SK-N-SH (cell line): ENCODE results near the gene GBX2. TPM values are rescaled to one million over a fixed set of nuclear protein-coding genes. Genes with fewer than 3 reads are reported as not detected.

Experiments
- CTCF ChIA-PET: fragments of 300-600, 350-600 bp; formaldehyde crosslinking; extraction: SDS; loops from one replicate; lab custom pipeline; 2021; lab: Yijun Ruan, JAX
- POLR2A ChIA-PET: fragments of 350-600 bp; sonication (Branson Sonifier 250); formaldehyde crosslinking; extraction: SDS; loops from one replicate; lab custom pipeline; 2020; ENCODE audit warnings: antibody characterized with exemption, inconsistent platforms; lab: Yijun Ruan, JAX
- DNase-seq: peaks from one replicate; pipeline ENCODE4 v3.0.0; 2012
- H2AFZ ChIP-seq: fragments of 200-600 bp; sonication (generic); 2 replicates; pipeline ENCODE4 v1.8.1; 2016; ENCODE audit warnings: antibody characterized with exemption, mild to moderate bottlenecking, low read depth
- H3F3A ChIP-seq: fragments of 200-600 bp; sonication (generic); replicated peaks from 2 replicates; pipeline ENCODE3; 2016; ENCODE audit warnings: antibody characterized with exemption, mild to moderate bottlenecking; ENCODE audit not compliant: insufficient read depth
- H3K27ac ChIP-seq, 2 experiments: fragments of 200-500 bp in 1 of 2; fragments of 200-600 bp in 1 of 2; sonication (Bioruptor generic) in 1 of 2; sonication (generic), shearing (Covaris generic) in 1 of 2; 2 replicates each; pipeline versions ENCODE4 v1.5.1 to v1.6.1; 2014 to 2016; ENCODE audit warnings: low read depth in 2 of 2, inconsistent platforms in 1 of 2, low read length in 1 of 2, mild to moderate bottlenecking in 1 of 2, mixed read lengths in 1 of 2
- H3K27me3 ChIP-seq: fragments of 200-600 bp; sonication (generic), shearing (Covaris generic); 2 replicates; pipeline ENCODE4 v1.6.1; 2016; ENCODE audit warnings: mixed run types; ENCODE audit not compliant: insufficient read depth
- H3K36me3 ChIP-seq, 2 experiments: fragments of 200-500 bp in 1 of 2; fragments of 200-600 bp in 1 of 2; sonication (Bioruptor generic) in 1 of 2; sonication (generic) in 1 of 2; replicated peaks in 1 of 2; 2 replicates each; pipeline versions ENCODE3 to v1.5.1; 2014 to 2016; ENCODE audit warnings: low read length in 1 of 2, mild to moderate bottlenecking in 1 of 2; ENCODE audit not compliant: insufficient read depth in 2 of 2, control insufficient read depth in 1 of 2
- H3K4me1 ChIP-seq, 2 experiments: fragments of 200-500 bp in 1 of 2; fragments of 200-600 bp in 1 of 2; sonication (Bioruptor generic) in 1 of 2; sonication (generic), shearing (Covaris generic) in 1 of 2; 2 replicates each; pipeline versions ENCODE4 v1.5.1 to v1.6.1; 2014 to 2016; ENCODE audit warnings: low read depth in 1 of 2, low read length in 1 of 2, mixed run types in 1 of 2; ENCODE audit not compliant: insufficient read depth in 2 of 2, control insufficient read depth in 1 of 2
- H3K4me2 ChIP-seq: fragments of 200-600 bp; sonication (generic), shearing (Covaris generic); 2 replicates; pipeline ENCODE4 v1.6.1; 2017; ENCODE audit warnings: mixed run types
- H3K4me3 ChIP-seq, 2 experiments: fragments of 200-500 bp in 1 of 2; fragments of 200-600 bp in 1 of 2; sonication (Bioruptor generic) in 1 of 2; sonication (generic), shearing (Covaris generic) in 1 of 2; 2 replicates each; pipeline versions ENCODE4 v1.5.1 to v1.8.1; 2014 to 2016; ENCODE audit warnings: low read depth in 2 of 2, inconsistent platforms in 1 of 2, low read length in 1 of 2, mild to moderate bottlenecking in 1 of 2, mixed read lengths in 1 of 2, moderate library complexity in 1 of 2
- H3K79me2 ChIP-seq: fragments of 200-600 bp; sonication (generic); 2 replicates; pipeline ENCODE4 v1.8.1; 2017; ENCODE audit warnings: mild to moderate bottlenecking; ENCODE audit not compliant: insufficient read depth
- H3K9ac ChIP-seq: fragments of 200-600 bp; sonication (generic); 2 replicates; pipeline ENCODE4 v1.6.1; 2017; ENCODE audit warnings: mixed run types
- H3K9me2 ChIP-seq: fragments of 200-600 bp; sonication (generic); 2 replicates; pipeline ENCODE4 v1.6.1; 2017; ENCODE audit warnings: mixed run types
- H3K9me3 ChIP-seq: fragments of 200-600 bp; sonication (generic); 2 replicates; pipeline ENCODE4 v1.6.1; 2017; ENCODE audit warnings: mixed run types, mild to moderate bottlenecking, moderate library complexity
- H4K20me1 ChIP-seq: fragments of 200-600 bp; sonication (generic); 2 replicates; pipeline ENCODE4 v1.6.1; 2017; ENCODE audit warnings: mild to moderate bottlenecking, mixed run types; ENCODE audit not compliant: insufficient read depth
- EZH2phosphoT487 ChIP-seq: fragments of 200-600 bp; sonication (generic); IDR thresholded peaks from 2 replicates; pipeline ENCODE4 v1.6.1; 2017; ENCODE audit warnings: low read depth, mixed run types, mild to moderate bottlenecking, antibody characterized with exemption, moderate library complexity, borderline replicate concordance
- FOSL2 ChIP-seq: IDR thresholded peaks from 2 replicates; pipeline ENCODE4 v1.4.0; 2012; ENCODE audit warnings: low read depth, mild to moderate bottlenecking, moderate library complexity, borderline replicate concordance
- GABPA ChIP-seq: IDR thresholded peaks from 2 replicates; pipeline ENCODE4 v1.4.0; 2012; ENCODE audit warnings: low read depth, mild to moderate bottlenecking
- MEF2A ChIP-seq: IDR thresholded peaks from 2 replicates; pipeline ENCODE4 v1.4.0; 2012; ENCODE audit warnings: low read depth, borderline replicate concordance
- NFIC ChIP-seq: IDR thresholded peaks from 2 replicates; pipeline ENCODE4 v1.4.0; 2012; ENCODE audit warnings: borderline replicate concordance
- NRF1 ChIP-seq: IDR thresholded peaks from 2 replicates; pipeline ENCODE4 v1.6.1; 2012; ENCODE audit warnings: low read depth, mild to moderate bottlenecking, low read length
- POLR2AphosphoS5 ChIP-seq: IDR thresholded peaks from 2 replicates; pipeline ENCODE4 v1.6.1; 2012; ENCODE audit warnings: low read depth, low read length
- RAD21 ChIP-seq: IDR thresholded peaks from 2 replicates; pipeline ENCODE4 v1.6.1; 2012; ENCODE audit warnings: mild to moderate bottlenecking, low read length
- RCOR1 ChIP-seq: fragments of 150-350 bp; IDR thresholded peaks from 2 replicates; pipeline ENCODE4 v1.6.1; 2017; ENCODE audit warnings: antibody characterized with exemption, low read length
- SIN3A ChIP-seq: IDR thresholded peaks from 2 replicates; pipeline ENCODE4 v1.6.1; 2012; ENCODE audit warnings: low read depth, mild to moderate bottlenecking, low read length, moderate library complexity, borderline replicate concordance
- TAF1 ChIP-seq: IDR thresholded peaks from 2 replicates; pipeline ENCODE4 v1.6.1; 2012; ENCODE audit warnings: low read depth, mild to moderate bottlenecking, low read length, moderate library complexity, borderline replicate concordance
- TEAD4 ChIP-seq: IDR thresholded peaks from 2 replicates; pipeline ENCODE4 v1.4.0; 2012; ENCODE audit warnings: mild to moderate bottlenecking, borderline replicate concordance; ENCODE audit not compliant: insufficient read depth
- WGBS: methylation state at CpG from one replicate; pipeline ENCODE4 v1.1.6; 2017; ENCODE audit warnings: low lambda C conversion rate; 5-methylcytosine and 5-hydroxymethylcytosine counted together
- polyA plus RNA-seq, 3 experiments: library from polyadenylated mRNA; depleted of rRNA; stranded (reverse); fragments of >200 nt; gene quantifications; 2 replicates each; pipeline ENCODE4 v1.2.3, GENCODE V29; 2012
- TF ChIP-seq, protein P1 (sequence below): IDR thresholded peaks from 2 replicates; pipeline ENCODE4 v1.4.0; 2012; ENCODE audit warnings: low read depth
- TF ChIP-seq, protein P2 (sequence below): IDR thresholded peaks from 2 replicates; pipeline ENCODE4 v1.6.1; 2012; ENCODE audit warnings: mild to moderate bottlenecking, low read depth, low read length, moderate library complexity
- TF ChIP-seq, protein P3 (sequence below): fragments of 150-350 bp; IDR thresholded peaks from 2 replicates; pipeline ENCODE4 v1.6.1; 2016; ENCODE audit warnings: mild to moderate bottlenecking, low read depth, low read length
- TF ChIP-seq, protein P4 (sequence below): IDR thresholded peaks from 2 replicates; pipeline ENCODE4; 2012

Gene GBX2
- polyA plus RNA-seq, 1 of the 3 experiments (the other 2 are of a cell fraction): 0.16 TPM

DNA sequence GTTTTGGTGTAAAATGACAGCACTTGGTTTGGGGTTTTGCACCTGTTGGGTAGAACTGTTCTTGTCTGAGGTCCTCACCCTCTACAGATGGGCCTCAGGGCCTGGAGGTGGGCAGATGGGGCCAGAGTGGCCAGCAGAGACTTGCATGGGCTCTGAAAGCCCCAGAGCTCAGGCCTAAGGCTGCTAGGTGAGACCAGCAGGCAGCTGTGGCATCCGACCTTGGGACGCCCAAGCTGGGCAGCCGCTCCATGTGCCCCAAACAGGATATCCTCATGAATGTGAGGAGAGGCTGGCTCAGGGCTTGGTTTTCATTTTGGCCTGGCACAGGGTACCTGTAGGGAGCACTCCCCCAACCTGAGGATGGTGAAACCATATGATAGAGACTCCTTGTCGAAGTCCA lies 38.3 kb downstream of the GBX2 start:
- H3K9ac ChIP-seq: no peak overlapping the region
- H3K9me3 ChIP-seq: no peaks in the 10 kb centered on the region
- H3K4me2 ChIP-seq: no peak overlapping the region
- DNase-seq: no peak
- no peaks in the 10 kb centered on the region for H3F3A ChIP-seq
- H3K4me1 ChIP-seq: no peaks in the 10 kb centered on the region; a peak in 1 of 4 replicates
- H2AFZ ChIP-seq: no peak overlapping the region
- no peak for TF ChIP-seq NFIC
- TF ChIP-seq, protein P1, sequence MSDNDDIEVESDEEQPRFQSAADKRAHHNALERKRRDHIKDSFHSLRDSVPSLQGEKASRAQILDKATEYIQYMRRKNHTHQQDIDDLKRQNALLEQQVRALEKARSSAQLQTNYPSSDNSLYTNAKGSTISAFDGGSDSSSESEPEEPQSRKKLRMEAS: no peak
- TF ChIP-seq POLR2AphosphoS5: no peak
- TF ChIP-seq, protein P2, sequence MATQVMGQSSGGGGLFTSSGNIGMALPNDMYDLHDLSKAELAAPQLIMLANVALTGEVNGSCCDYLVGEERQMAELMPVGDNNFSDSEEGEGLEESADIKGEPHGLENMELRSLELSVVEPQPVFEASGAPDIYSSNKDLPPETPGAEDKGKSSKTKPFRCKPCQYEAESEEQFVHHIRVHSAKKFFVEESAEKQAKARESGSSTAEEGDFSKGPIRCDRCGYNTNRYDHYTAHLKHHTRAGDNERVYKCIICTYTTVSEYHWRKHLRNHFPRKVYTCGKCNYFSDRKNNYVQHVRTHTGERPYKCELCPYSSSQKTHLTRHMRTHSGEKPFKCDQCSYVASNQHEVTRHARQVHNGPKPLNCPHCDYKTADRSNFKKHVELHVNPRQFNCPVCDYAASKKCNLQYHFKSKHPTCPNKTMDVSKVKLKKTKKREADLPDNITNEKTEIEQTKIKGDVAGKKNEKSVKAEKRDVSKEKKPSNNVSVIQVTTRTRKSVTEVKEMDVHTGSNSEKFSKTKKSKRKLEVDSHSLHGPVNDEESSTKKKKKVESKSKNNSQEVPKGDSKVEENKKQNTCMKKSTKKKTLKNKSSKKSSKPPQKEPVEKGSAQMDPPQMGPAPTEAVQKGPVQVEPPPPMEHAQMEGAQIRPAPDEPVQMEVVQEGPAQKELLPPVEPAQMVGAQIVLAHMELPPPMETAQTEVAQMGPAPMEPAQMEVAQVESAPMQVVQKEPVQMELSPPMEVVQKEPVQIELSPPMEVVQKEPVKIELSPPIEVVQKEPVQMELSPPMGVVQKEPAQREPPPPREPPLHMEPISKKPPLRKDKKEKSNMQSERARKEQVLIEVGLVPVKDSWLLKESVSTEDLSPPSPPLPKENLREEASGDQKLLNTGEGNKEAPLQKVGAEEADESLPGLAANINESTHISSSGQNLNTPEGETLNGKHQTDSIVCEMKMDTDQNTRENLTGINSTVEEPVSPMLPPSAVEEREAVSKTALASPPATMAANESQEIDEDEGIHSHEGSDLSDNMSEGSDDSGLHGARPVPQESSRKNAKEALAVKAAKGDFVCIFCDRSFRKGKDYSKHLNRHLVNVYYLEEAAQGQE: no peak
- TF ChIP-seq EZH2phosphoT487: no peak
- no peak for TF ChIP-seq GABPA
- TF ChIP-seq, protein P3, sequence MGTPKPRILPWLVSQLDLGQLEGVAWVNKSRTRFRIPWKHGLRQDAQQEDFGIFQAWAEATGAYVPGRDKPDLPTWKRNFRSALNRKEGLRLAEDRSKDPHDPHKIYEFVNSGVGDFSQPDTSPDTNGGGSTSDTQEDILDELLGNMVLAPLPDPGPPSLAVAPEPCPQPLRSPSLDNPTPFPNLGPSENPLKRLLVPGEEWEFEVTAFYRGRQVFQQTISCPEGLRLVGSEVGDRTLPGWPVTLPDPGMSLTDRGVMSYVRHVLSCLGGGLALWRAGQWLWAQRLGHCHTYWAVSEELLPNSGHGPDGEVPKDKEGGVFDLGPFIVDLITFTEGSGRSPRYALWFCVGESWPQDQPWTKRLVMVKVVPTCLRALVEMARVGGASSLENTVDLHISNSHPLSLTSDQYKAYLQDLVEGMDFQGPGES: no peak
- no peak for TF ChIP-seq SIN3A
- TF ChIP-seq TEAD4: no peak
- TF ChIP-seq NRF1: no peak
- ChIA-PET POLR2A (no interaction called here), CTCF (no interaction called here)
- H3K27ac ChIP-seq: no peak overlapping the region
- WGBS: 100% methylated on average over 1 of the region's 4 CpGs
- no peaks in the 10 kb centered on the region for H4K20me1 ChIP-seq
- no peaks in the 10 kb centered on the region for H3K9me2 ChIP-seq
- no peaks in the 10 kb centered on the region for H3K27me3 ChIP-seq
- H3K4me3 ChIP-seq: no peak overlapping the region
- H3K36me3 ChIP-seq: peaks cover 0 to 3% of the 10 kb centered on the region in 2 experiments
- H3K79me2 ChIP-seq: no peaks in the 10 kb centered on the region

DNA sequence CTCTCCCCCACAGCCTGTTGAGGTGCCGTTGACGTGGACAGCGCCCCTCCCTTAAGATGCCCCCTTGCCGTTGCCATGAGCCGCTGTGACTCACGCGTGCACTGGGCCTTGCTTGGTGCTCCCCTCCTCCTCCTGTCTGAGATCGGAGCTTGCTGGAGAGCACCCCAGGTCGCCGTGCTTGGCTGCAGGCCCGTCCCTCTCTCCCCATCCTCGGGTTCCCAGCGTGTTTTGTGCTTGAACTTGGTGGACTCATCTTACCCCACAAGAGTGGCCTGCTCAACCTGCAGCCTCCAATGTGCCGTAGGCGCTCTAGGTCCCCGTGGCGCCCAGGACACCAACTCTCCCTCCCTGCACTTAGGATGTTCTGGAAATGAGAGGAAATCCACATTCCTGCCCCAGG lies 39.9 kb downstream of the GBX2 start:
- no peaks in the 10 kb centered on the region for H3K79me2 ChIP-seq
- H4K20me1 ChIP-seq: no peaks in the 10 kb centered on the region
- H3K9ac ChIP-seq: no peak overlapping the region
- H3K9me3 ChIP-seq: no peaks in the 10 kb centered on the region
- no peak overlapping the region for H3K4me3 ChIP-seq
- no peaks in the 10 kb centered on the region; a peak in 1 of 4 replicates for H3K4me1 ChIP-seq
- H3K9me2 ChIP-seq: no peaks in the 10 kb centered on the region
- ChIA-PET POLR2A (no interaction called here), CTCF (interaction anchor here (1.0 kb wide), 1 partner anchor 53 kb away, joined by 3 read pairs; no protein-coding TSS in a partner anchor)
- H3K27ac ChIP-seq: no peak overlapping the region
- no peak overlapping the region for H3K4me2 ChIP-seq
- H2AFZ ChIP-seq: no peak overlapping the region
- no peaks in the 10 kb centered on the region for H3F3A ChIP-seq
- no peaks in the 10 kb centered on the region for H3K27me3 ChIP-seq
- peaks cover 0 to 10% of the 10 kb centered on the region in 2 experiments for H3K36me3 ChIP-seq
- WGBS: 97% methylated on average over 10 of the region's 17 CpGs
- no peak for DNase-seq
- no peak for TF ChIP-seq RCOR1
- TF ChIP-seq, protein P2: no peak
- TF ChIP-seq FOSL2: no peak
- TF ChIP-seq TAF1: no peak
- TF ChIP-seq, protein P3: no peak
- TF ChIP-seq, protein P4, sequence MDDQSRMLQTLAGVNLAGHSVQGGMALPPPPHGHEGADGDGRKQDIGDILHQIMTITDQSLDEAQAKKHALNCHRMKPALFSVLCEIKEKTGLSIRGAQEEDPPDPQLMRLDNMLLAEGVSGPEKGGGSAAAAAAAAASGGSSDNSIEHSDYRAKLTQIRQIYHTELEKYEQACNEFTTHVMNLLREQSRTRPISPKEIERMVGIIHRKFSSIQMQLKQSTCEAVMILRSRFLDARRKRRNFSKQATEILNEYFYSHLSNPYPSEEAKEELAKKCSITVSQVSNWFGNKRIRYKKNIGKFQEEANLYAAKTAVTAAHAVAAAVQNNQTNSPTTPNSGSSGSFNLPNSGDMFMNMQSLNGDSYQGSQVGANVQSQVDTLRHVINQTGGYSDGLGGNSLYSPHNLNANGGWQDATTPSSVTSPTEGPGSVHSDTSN: no peak
- TF ChIP-seq SIN3A: no peak
- TF ChIP-seq RAD21: no peak
- no peak for TF ChIP-seq MEF2A
- no peak for TF ChIP-seq EZH2phosphoT487
